IMR-90 (cell line): ENCODE measurements around the gene ZFHX3. TPM values are rescaled to one million over a fixed set of nuclear protein-coding genes. Genes with fewer than 3 reads are reported as not detected.

Experiments
- ATAC-seq: fragments of 200-7000 bp; cut with Tn5 transposase; 2 replicates; pipeline ENCODE4 v1.9.1; 2020; ENCODE audit warnings: low read depth, mild to moderate bottlenecking, moderate library complexity
- BruUV-seq: library from RNA; stranded (reverse); fragments of 400-500 nt; replicated peaks from 2 replicates; lab custom pipeline; 2021; lab: Mats Ljungman, UMichigan
- CTCF ChIA-PET: fragments of 300-600 bp; formaldehyde crosslinking; extraction: SDS; loops from one replicate; lab custom pipeline; 2021; ENCODE audit warnings: antibody characterized with exemption; lab: Yijun Ruan, JAX
- POLR2A ChIA-PET: fragments of 300-600 bp; sonication (Branson Sonifier 250); formaldehyde crosslinking; loops from one replicate; lab custom pipeline; 2022; ENCODE audit warnings: antibody characterized with exemption; ENCODE audit not compliant: unreplicated experiment; lab: Charles Lee
- DNase-seq: peaks from one replicate; pipeline ENCODE4 v3.0.0; 2013
- H2AFZ ChIP-seq: replicated peaks from 2 replicates; pipeline ENCODE3; 2013; ENCODE audit warnings: low read length, mild to moderate bottlenecking; ENCODE audit not compliant: poor library complexity
- H2AK5ac ChIP-seq: 2 replicates; pipeline ENCODE4 v1.6.1; 2013; ENCODE audit warnings: low read depth, low read length, inconsistent platforms
- H2AK9ac ChIP-seq: replicated peaks from 2 replicates; pipeline ENCODE3; 2013; ENCODE audit warnings: mild to moderate bottlenecking, low read depth, low read length, moderate library complexity; ENCODE audit not compliant: poor library complexity
- H2BK120ac ChIP-seq: 2 replicates; pipeline ENCODE4 v1.6.1; 2013; ENCODE audit warnings: low read depth, low read length, inconsistent platforms
- H2BK15ac ChIP-seq: 3 replicates; pipeline ENCODE4 v1.6.1; 2013; ENCODE audit warnings: low read depth, low read length, inconsistent platforms
- H2BK20ac ChIP-seq: 2 replicates; pipeline ENCODE4 v1.6.1; 2013; ENCODE audit warnings: low read depth, mild to moderate bottlenecking, inconsistent platforms, low read length, moderate library complexity
- H2BK5ac ChIP-seq: 2 replicates; pipeline ENCODE4 v1.6.1; 2013; ENCODE audit warnings: mild to moderate bottlenecking, low read depth, low read length, inconsistent platforms; ENCODE audit not compliant: poor library complexity, severe bottlenecking
- H3K14ac ChIP-seq: replicated peaks from 2 replicates; pipeline ENCODE4 v1.6.1; 2013; ENCODE audit warnings: low read depth, low read length, inconsistent platforms
- H3K18ac ChIP-seq: 2 replicates; pipeline ENCODE4 v1.6.1; 2013; ENCODE audit warnings: low read depth, low read length, control low read depth
- H3K23ac ChIP-seq: 2 replicates; pipeline ENCODE4 v1.6.1; 2013; ENCODE audit warnings: low read depth, low read length, inconsistent platforms
- H3K27ac ChIP-seq: 2 replicates; pipeline ENCODE4 v1.5.1; 2013; ENCODE audit warnings: mild to moderate bottlenecking, control low read depth, low read length; ENCODE audit not compliant: insufficient read depth
- H3K27me3 ChIP-seq: 2 replicates; pipeline ENCODE4 v1.6.1; 2013; ENCODE audit warnings: low read length; ENCODE audit not compliant: control insufficient read depth, insufficient read depth
- H3K36me3 ChIP-seq: 2 replicates; pipeline ENCODE4 v1.6.1; 2013; ENCODE audit warnings: low read length, mixed read lengths; ENCODE audit not compliant: control insufficient read depth, insufficient read depth
- H3K4ac ChIP-seq: 2 replicates; pipeline ENCODE4 v1.6.1; 2013; ENCODE audit warnings: low read depth, low read length, inconsistent platforms
- H3K4me1 ChIP-seq: 2 replicates; pipeline ENCODE4 v1.6.1; 2013; ENCODE audit warnings: low read length, mixed read lengths; ENCODE audit not compliant: control insufficient read depth, insufficient read depth
- H3K4me2 ChIP-seq: 2 replicates; pipeline ENCODE4 v1.6.1; 2013; ENCODE audit warnings: low read depth, mild to moderate bottlenecking, control low read depth, low read length, moderate library complexity
- H3K4me3 ChIP-seq: 2 replicates; pipeline ENCODE4 v1.5.1; 2013; ENCODE audit warnings: low read depth, mild to moderate bottlenecking, control low read depth, low read length, moderate library complexity; ENCODE audit not compliant: insufficient read depth
- H3K56ac ChIP-seq: 2 replicates; pipeline ENCODE4 v1.6.1; 2013; ENCODE audit warnings: low read length, inconsistent platforms; ENCODE audit not compliant: insufficient read depth; ENCODE audit errors: extremely low read depth
- H3K79me1 ChIP-seq, 2 experiments: 2 replicates each; pipeline ENCODE4 v1.6.1; 2013; ENCODE audit warnings: low read length in 2 of 2, inconsistent platforms in 1 of 2, low read depth in 1 of 2
- H3K9ac ChIP-seq: 2 replicates; pipeline ENCODE4 v1.6.1; 2013; ENCODE audit warnings: low read depth, low read length, control low read depth
- H3K9me1 ChIP-seq: 2 replicates; pipeline ENCODE4 v1.6.1; 2013; ENCODE audit warnings: low read length, inconsistent platforms; ENCODE audit not compliant: insufficient read depth
- H3K9me3 ChIP-seq: 2 replicates; pipeline ENCODE4 v1.6.1; 2013; ENCODE audit warnings: low read length; ENCODE audit not compliant: control insufficient read depth, insufficient read depth
- H4K20me1 ChIP-seq: 2 replicates; pipeline ENCODE4 v1.6.1; 2013; ENCODE audit warnings: low read length, inconsistent platforms; ENCODE audit not compliant: insufficient read depth
- H4K5ac ChIP-seq: 2 replicates; pipeline ENCODE4 v1.6.1; 2013; ENCODE audit warnings: mild to moderate bottlenecking, low read depth, low read length, control low read depth
- H4K8ac ChIP-seq, 2 experiments: 2 replicates each; pipeline ENCODE4 v1.6.1; 2013; ENCODE audit warnings: low read depth in 2 of 2, low read length in 2 of 2, control low read depth in 1 of 2, inconsistent platforms in 1 of 2
- H4K91ac ChIP-seq: 2 replicates; pipeline ENCODE4 v1.6.1; 2013; ENCODE audit warnings: low read depth, low read length, inconsistent platforms; ENCODE audit not compliant: insufficient read depth
- BHLHE40 ChIP-seq: fragments of 150-350 bp; IDR thresholded peaks from 2 replicates; pipeline ENCODE4 v1.6.1; 2016; ENCODE audit warnings: mild to moderate bottlenecking, low read depth, low read length
- CEBPB ChIP-seq: IDR thresholded peaks from 2 replicates; pipeline ENCODE4 v1.6.1; 2012; ENCODE audit warnings: low read depth, low read length, improper control_type of control experiment
- CHD1 ChIP-seq: IDR thresholded peaks from 2 replicates; pipeline ENCODE4 v1.6.1; 2012; ENCODE audit warnings: low read depth, low read length, improper control_type of control experiment
- FOS ChIP-seq: fragments of 150-350 bp; IDR thresholded peaks from 2 replicates; pipeline ENCODE4 v1.6.1; 2016; ENCODE audit warnings: low read depth, low read length
- MAFK ChIP-seq: IDR thresholded peaks from 2 replicates; pipeline ENCODE4 v1.6.1; 2012; ENCODE audit warnings: low read depth, low read length, improper control_type of control experiment
- MAZ ChIP-seq: IDR thresholded peaks from 2 replicates; pipeline ENCODE4 v1.6.1; 2012; ENCODE audit warnings: low read depth, mild to moderate bottlenecking, low read length, improper control_type of control experiment, moderate library complexity, borderline replicate concordance
- MXI1 ChIP-seq: IDR thresholded peaks from 2 replicates; pipeline ENCODE4 v1.6.1; 2012; ENCODE audit warnings: low read depth, mild to moderate bottlenecking, low read length, moderate library complexity, borderline replicate concordance
- NFE2L2 ChIP-seq: fragments of 150-350 bp; IDR thresholded peaks from 2 replicates; pipeline ENCODE4 v1.6.1; 2016; ENCODE audit warnings: low read depth, mild to moderate bottlenecking, low read length
- RAD21 ChIP-seq: IDR thresholded peaks from 2 replicates; pipeline ENCODE4 v1.6.1; 2012; ENCODE audit warnings: low read length, improper control_type of control experiment
- RFX5 ChIP-seq: IDR thresholded peaks from 2 replicates; pipeline ENCODE4 v1.8.0; 2012; ENCODE audit warnings: low read depth, mild to moderate bottlenecking, low read length, moderate library complexity
- WGBS, 2 experiments: methylation state at CpG; one replicate each; pipeline versions ENCODE4 v1.1.5 to v1.1.7; 2013; ENCODE audit warnings: missing lambda C conversion rate in 2 of 2; ENCODE audit not compliant: insufficient read length in 1 of 2; ENCODE audit errors: extremely low coverage in 2 of 2; 5-methylcytosine and 5-hydroxymethylcytosine counted together
- dilution Hi-C: fragments of 300-500 bp; cut with HindIII; formaldehyde crosslinking; loops from one replicate; pipeline ENCODE4 v1.14.3; 2018; ENCODE audit warnings: low sequenced_read_pairs; ENCODE audit not compliant: unreplicated experiment
- in situ Hi-C: fragments of 300-500 bp; cut with MboI; formaldehyde crosslinking; loops from 3 replicates; pipeline ENCODE4 v1.14.3; 2019; ENCODE audit warnings: low sequenced_read_pairs, inconsistent platforms, mixed read lengths
- intact Hi-C: fragments of 100-400 bp; cut with micrococcal nuclease; formaldehyde crosslinking; loops from 2 replicates; pipeline ENCODE4 v1.10.0; 2022
- polyA plus RNA-seq, 3 experiments: library from polyadenylated mRNA; depleted of rRNA; stranded (reverse); fragments of >200 nt; gene quantifications; 2 replicates each; pipeline ENCODE4 v1.2.3, GENCODE V29; 2012; ENCODE audit warnings: low replicate concordance in 1 of 3
- total RNA-seq: library from RNA; depleted of rRNA; stranded (reverse); fragments of >200 nt; gene quantifications from 2 replicates; pipeline ENCODE4 v1.2.3, GENCODE V29; 2012
- TF ChIP-seq, protein P1 (sequence below): fragments of 150-350 bp; IDR thresholded peaks from 2 replicates; pipeline ENCODE4 v1.6.1; 2017; ENCODE audit warnings: mild to moderate bottlenecking, antibody characterized with exemption, low read length, low read depth
- TF ChIP-seq, protein P2 (sequence below): fragments of 150-350 bp; IDR thresholded peaks from 2 replicates; pipeline ENCODE4 v1.6.1; 2016; ENCODE audit warnings: low read depth, mild to moderate bottlenecking, low read length, moderate library complexity, borderline replicate concordance

The ZFHX3 gene
- total and polyA plus RNA-seq, 2 of the 4 experiments (the other 2 are of a cell fraction): 1.4 to 1.7 TPM

DNA sequence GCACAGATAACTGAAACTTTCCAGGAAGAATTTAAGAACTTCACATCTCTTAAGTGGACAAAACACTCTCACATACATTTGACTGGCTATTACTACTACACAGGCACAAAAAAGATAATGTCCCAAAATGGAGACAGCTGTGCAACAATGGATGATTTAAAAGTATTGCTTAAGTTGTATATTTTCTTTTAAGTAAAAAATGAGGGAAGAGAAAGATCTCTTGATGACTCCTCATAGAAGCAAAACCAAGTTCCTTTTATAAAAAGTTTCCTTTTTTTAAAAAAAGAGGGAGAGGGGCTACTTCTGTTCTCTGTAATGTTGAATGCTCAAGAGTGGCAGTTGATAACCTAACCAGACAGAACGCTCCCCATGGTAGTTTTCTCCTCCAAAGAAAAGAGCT lies 195.5 kb downstream of the ZFHX3 start:
- dilution Hi-C loops (no loop called here), intact Hi-C loops (no loop called here), in situ Hi-C loops (no loop called here)
- ChIA-PET POLR2A (no interaction called here), CTCF (no interaction called here)
- H3K4me2 ChIP-seq: no peak overlapping the region
- H3K4me3 ChIP-seq: no peak overlapping the region
- H3K4ac ChIP-seq: no peak overlapping the region
- no peaks in the 10 kb centered on the region for H3K27me3 ChIP-seq
- no peak overlapping the region for H3K14ac ChIP-seq
- no peak overlapping the region for H2BK120ac ChIP-seq
- H4K91ac ChIP-seq: no peak overlapping the region
- no TSS peak for BruUV-seq
- H4K8ac ChIP-seq: no peak overlapping the region
- H2BK20ac ChIP-seq: no peak overlapping the region
- no peaks in the 10 kb centered on the region for H3K9me3 ChIP-seq
- no peak overlapping the region for H3K27ac ChIP-seq
- H2AK9ac ChIP-seq: no peak overlapping the region
- H3K56ac ChIP-seq: no peak overlapping the region
- WGBS, 2 experiments: no CpG with 5 or more reads among the region's 1 CpG
- H2BK15ac ChIP-seq: no peak overlapping the region
- no peak overlapping the region for H3K9ac ChIP-seq
- no peak for ATAC-seq
- H3K79me1 ChIP-seq: peaks cover 23 to 54% of the 10 kb centered on the region in 2 experiments
- no peaks in the 10 kb centered on the region for H3K36me3 ChIP-seq
- no peak overlapping the region for H3K23ac ChIP-seq
- DNase-seq: no peak
- H3K18ac ChIP-seq: no peak overlapping the region
- H4K5ac ChIP-seq: no peak overlapping the region
- TF ChIP-seq MAFK: no peak
- TF ChIP-seq BHLHE40: no peak
- TF ChIP-seq RFX5: no peak
- no peak for TF ChIP-seq MXI1
- no peak for TF ChIP-seq FOS
- no peak for TF ChIP-seq NFE2L2
- TF ChIP-seq CHD1: no peak
- TF ChIP-seq RAD21: no peak
- TF ChIP-seq CEBPB: no peak
- TF ChIP-seq, protein P1, sequence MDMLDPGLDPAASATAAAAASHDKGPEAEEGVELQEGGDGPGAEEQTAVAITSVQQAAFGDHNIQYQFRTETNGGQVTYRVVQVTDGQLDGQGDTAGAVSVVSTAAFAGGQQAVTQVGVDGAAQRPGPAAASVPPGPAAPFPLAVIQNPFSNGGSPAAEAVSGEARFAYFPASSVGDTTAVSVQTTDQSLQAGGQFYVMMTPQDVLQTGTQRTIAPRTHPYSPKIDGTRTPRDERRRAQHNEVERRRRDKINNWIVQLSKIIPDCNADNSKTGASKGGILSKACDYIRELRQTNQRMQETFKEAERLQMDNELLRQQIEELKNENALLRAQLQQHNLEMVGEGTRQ: no peak
- no peak for TF ChIP-seq MAZ
- TF ChIP-seq, protein P2, sequence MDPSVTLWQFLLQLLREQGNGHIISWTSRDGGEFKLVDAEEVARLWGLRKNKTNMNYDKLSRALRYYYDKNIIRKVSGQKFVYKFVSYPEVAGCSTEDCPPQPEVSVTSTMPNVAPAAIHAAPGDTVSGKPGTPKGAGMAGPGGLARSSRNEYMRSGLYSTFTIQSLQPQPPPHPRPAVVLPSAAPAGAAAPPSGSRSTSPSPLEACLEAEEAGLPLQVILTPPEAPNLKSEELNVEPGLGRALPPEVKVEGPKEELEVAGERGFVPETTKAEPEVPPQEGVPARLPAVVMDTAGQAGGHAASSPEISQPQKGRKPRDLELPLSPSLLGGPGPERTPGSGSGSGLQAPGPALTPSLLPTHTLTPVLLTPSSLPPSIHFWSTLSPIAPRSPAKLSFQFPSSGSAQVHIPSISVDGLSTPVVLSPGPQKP: no peak
- peaks cover 27% of the 10 kb centered on the region for H3K4me1 ChIP-seq
- no peaks in the 10 kb centered on the region; the same call in 1 of the 2 replicates for H4K20me1 ChIP-seq
- H3K9me1 ChIP-seq: peaks cover 16% of the 10 kb centered on the region
- H2AK5ac ChIP-seq: no peak overlapping the region
- H2AFZ ChIP-seq: no peak overlapping the region
- H2BK5ac ChIP-seq: no peak overlapping the region
